ENCODE results near the gene CCDC57. TPM values are rescaled to one million over a fixed set of nuclear protein-coding genes. Genes with fewer than 3 reads are reported as not detected.

Gene CCDC57
- polyA plus RNA-seq, 1 donor (not counting 4 experiments of a cell fraction or from before 2014, with no cell fraction given): 19.2 TPM

GRCh38 chr17:82118168-82118814 lies 94.4 kb downstream of the CCDC57 start:
- Histone ChIP-seq H3K9me1 (ENCODE audit: control insufficient read depth, extremely low read depth, insufficient read depth, low read length) (no peaks in the 10 kb centered on the region), H3K9ac (ENCODE audit: control insufficient read depth, extremely low read depth, insufficient read depth, low read length) (no peak overlapping the region), H2AFZ (ENCODE audit: control insufficient read depth, low read length) (no peak overlapping the region), H3K27ac (ENCODE audit: control insufficient read depth, insufficient read depth, low read length) (no peak overlapping the region), H3K4me3 (ENCODE audit: control insufficient read depth in 2 of 3, extremely low read depth in 1 of 3, insufficient read depth in 2 of 3, low read depth in 1 of 3, low read length in 3 of 3) (no peak overlapping the region), H3K4me1 (ENCODE audit: control insufficient read depth, extremely low read depth, insufficient read depth, low read length) (no peaks in the 10 kb centered on the region), H3K4me2 (ENCODE audit: control insufficient read depth, extremely low read depth, insufficient read depth, low read depth, low read length) (no peak overlapping the region), H3K36me3 (ENCODE audit: control insufficient read depth in 2 of 2, extremely low read depth in 1 of 2, insufficient read depth in 2 of 2, low read length in 2 of 2) (peaks cover 4 to 15% of the 10 kb centered on the region in 2 experiments), H3K79me2 (ENCODE audit: control insufficient read depth, insufficient read depth, low read length) (no peaks in the 10 kb centered on the region), H3K27me3 (ENCODE audit: control insufficient read depth, extremely low read depth, insufficient read depth, low read length) (no peaks in the 10 kb centered on the region), H3K9me3 (ENCODE audit: control insufficient read depth, low read depth, low read length) (no peaks in the 10 kb centered on the region), H4K20me1 (ENCODE audit: control insufficient read depth, extremely low read depth, insufficient read depth, low read length) (no peaks in the 10 kb centered on the region)
- dilution Hi-C loops (cut with MboI; ENCODE audit: extremely low pct_ligation_motif_present, low sequenced_read_pairs): no loop called here
- DNase-seq (ENCODE audit: low read depth, low spot score) (no peak), FAIRE-seq (no peak)
- no peak for TF ChIP-seq EZH2 (IDR thresholded peaks at IDR 0.05; ENCODE audit: low read length)
- TF ChIP-seq, protein P1, sequence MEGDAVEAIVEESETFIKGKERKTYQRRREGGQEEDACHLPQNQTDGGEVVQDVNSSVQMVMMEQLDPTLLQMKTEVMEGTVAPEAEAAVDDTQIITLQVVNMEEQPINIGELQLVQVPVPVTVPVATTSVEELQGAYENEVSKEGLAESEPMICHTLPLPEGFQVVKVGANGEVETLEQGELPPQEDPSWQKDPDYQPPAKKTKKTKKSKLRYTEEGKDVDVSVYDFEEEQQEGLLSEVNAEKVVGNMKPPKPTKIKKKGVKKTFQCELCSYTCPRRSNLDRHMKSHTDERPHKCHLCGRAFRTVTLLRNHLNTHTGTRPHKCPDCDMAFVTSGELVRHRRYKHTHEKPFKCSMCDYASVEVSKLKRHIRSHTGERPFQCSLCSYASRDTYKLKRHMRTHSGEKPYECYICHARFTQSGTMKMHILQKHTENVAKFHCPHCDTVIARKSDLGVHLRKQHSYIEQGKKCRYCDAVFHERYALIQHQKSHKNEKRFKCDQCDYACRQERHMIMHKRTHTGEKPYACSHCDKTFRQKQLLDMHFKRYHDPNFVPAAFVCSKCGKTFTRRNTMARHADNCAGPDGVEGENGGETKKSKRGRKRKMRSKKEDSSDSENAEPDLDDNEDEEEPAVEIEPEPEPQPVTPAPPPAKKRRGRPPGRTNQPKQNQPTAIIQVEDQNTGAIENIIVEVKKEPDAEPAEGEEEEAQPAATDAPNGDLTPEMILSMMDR (optimal IDR thresholded peaks at IDR 0.05 in 1 of 3, IDR thresholded peaks at IDR 0.05 in 1 of 3, conservative IDR thresholded peaks at IDR 0.05 in 1 of 3; ENCODE audit: extremely low read depth in 1 of 3, insufficient read depth in 2 of 3, low read length in 3 of 3): no peak

GRCh38 chr17:82117139-82118090 lies 95.2 kb downstream of the CCDC57 start:
- H3K36me3 ChIP-seq (ENCODE audit: control insufficient read depth in 2 of 2, extremely low read depth in 1 of 2, insufficient read depth in 2 of 2, low read length in 2 of 2): peaks cover 8 to 15% of the 10 kb centered on the region in 2 experiments
- no peak overlapping the region for H3K27ac ChIP-seq (ENCODE audit: control insufficient read depth, insufficient read depth, low read length)
- no peak overlapping the region for H3K4me3 ChIP-seq (ENCODE audit: control insufficient read depth in 2 of 3, extremely low read depth in 1 of 3, insufficient read depth in 2 of 3, low read depth in 1 of 3, low read length in 3 of 3)
- DNase-seq (ENCODE audit: low read depth, low spot score): no peak
- no peak for TF ChIP-seq EZH2 (IDR thresholded peaks at IDR 0.05; ENCODE audit: low read length)
- TF ChIP-seq, protein P1 (optimal IDR thresholded peaks at IDR 0.05 in 1 of 3, IDR thresholded peaks at IDR 0.05 in 1 of 3, conservative IDR thresholded peaks at IDR 0.05 in 1 of 3; ENCODE audit: extremely low read depth in 1 of 3, insufficient read depth in 2 of 3, low read length in 3 of 3): no peak
- no peak overlapping the region for H3K4me2 ChIP-seq (ENCODE audit: control insufficient read depth, extremely low read depth, insufficient read depth, low read depth, low read length)
- no peak for FAIRE-seq
- H3K9me1 ChIP-seq (ENCODE audit: control insufficient read depth, extremely low read depth, insufficient read depth, low read length): no peaks in the 10 kb centered on the region
- H3K9ac ChIP-seq (ENCODE audit: control insufficient read depth, extremely low read depth, insufficient read depth, low read length): no peak overlapping the region
- H3K79me2 ChIP-seq (ENCODE audit: control insufficient read depth, insufficient read depth, low read length): no peaks in the 10 kb centered on the region
- no peaks in the 10 kb centered on the region for H3K4me1 ChIP-seq (ENCODE audit: control insufficient read depth, extremely low read depth, insufficient read depth, low read length)
- H2AFZ ChIP-seq (ENCODE audit: control insufficient read depth, low read length): no peak overlapping the region
- H3K27me3 ChIP-seq (ENCODE audit: control insufficient read depth, extremely low read depth, insufficient read depth, low read length): no peaks in the 10 kb centered on the region
- no peaks in the 10 kb centered on the region for H3K9me3 ChIP-seq (ENCODE audit: control insufficient read depth, low read depth, low read length)
- dilution Hi-C loops (cut with MboI; ENCODE audit: extremely low pct_ligation_motif_present, low sequenced_read_pairs): no loop called here
- no peaks in the 10 kb centered on the region for H4K20me1 ChIP-seq (ENCODE audit: control insufficient read depth, extremely low read depth, insufficient read depth, low read length)

Data from keratinocyte (primary cell).